ENCODE results near the gene IFT74. TPM values are rescaled to one million over a fixed set of nuclear protein-coding genes. Genes with fewer than 3 reads are reported as not detected.

Gene IFT74
- total RNA-seq, 1 experiment from 2014 or later = 28.7 TPM

DNA sequence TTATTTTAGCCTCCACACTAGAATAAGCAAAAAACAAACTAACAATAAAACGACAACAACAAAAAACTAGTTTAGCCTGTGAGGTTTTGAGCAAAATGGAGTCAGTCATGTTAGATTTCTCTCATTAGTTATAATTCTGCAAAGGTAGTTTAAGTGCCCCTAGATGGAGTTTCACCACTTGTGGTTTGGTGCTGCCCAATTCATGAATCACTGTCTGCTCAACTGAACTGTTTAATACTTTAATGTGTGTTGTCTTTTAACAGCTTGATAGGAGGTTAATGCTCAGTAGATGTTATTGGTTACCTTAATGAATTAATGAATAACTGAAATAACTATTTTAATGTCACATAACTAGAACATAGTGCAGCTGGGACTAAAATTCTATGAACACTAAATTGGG is 5.7 kb upstream of the IFT74 start:
- POLR2A ChIA-PET = interaction anchor here (0.6 to 0.8 kb wide), 3 partner anchors 14 to 232 kb away, joined by 3 read pairs; no protein-coding TSS in a partner anchor
- TF ChIP-seq, protein P1, sequence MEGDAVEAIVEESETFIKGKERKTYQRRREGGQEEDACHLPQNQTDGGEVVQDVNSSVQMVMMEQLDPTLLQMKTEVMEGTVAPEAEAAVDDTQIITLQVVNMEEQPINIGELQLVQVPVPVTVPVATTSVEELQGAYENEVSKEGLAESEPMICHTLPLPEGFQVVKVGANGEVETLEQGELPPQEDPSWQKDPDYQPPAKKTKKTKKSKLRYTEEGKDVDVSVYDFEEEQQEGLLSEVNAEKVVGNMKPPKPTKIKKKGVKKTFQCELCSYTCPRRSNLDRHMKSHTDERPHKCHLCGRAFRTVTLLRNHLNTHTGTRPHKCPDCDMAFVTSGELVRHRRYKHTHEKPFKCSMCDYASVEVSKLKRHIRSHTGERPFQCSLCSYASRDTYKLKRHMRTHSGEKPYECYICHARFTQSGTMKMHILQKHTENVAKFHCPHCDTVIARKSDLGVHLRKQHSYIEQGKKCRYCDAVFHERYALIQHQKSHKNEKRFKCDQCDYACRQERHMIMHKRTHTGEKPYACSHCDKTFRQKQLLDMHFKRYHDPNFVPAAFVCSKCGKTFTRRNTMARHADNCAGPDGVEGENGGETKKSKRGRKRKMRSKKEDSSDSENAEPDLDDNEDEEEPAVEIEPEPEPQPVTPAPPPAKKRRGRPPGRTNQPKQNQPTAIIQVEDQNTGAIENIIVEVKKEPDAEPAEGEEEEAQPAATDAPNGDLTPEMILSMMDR (IDR thresholded peaks at IDR 0.05; ENCODE audit: unreplicated experiment) = no peak
- H3K36me3 Mint-ChIP-seq (ENCODE audit: insufficient read depth, unreplicated experiment) = peaks cover 6% of the 10 kb centered on the region
- H3K9me3 Mint-ChIP-seq (ENCODE audit: unreplicated experiment) = no peaks in the 10 kb centered on the region
- CTCF ChIA-PET = interaction anchor here (0.6 kb wide), 1 partner anchor 9 kb away, joined by 3 read pairs; no protein-coding TSS in a partner anchor
- no peak for DNase-seq (ENCODE audit: unreplicated experiment)
- no peak overlapping the region for H3K4me3 Mint-ChIP-seq (ENCODE audit: unreplicated experiment)
- no TSS peak for BruUV-seq (replicated peaks)
- peaks cover 30% of the 10 kb centered on the region for H3K4me1 Mint-ChIP-seq (ENCODE audit: insufficient read depth, unreplicated experiment)
- no peaks in the 10 kb centered on the region for H3K27me3 Mint-ChIP-seq (ENCODE audit: insufficient read depth, unreplicated experiment)
- intact Hi-C loops (cut with micrococcal nuclease) = no loop called here
- H3K27ac Mint-ChIP-seq (ENCODE audit: low read depth, unreplicated experiment) = no peak overlapping the region

DNA sequence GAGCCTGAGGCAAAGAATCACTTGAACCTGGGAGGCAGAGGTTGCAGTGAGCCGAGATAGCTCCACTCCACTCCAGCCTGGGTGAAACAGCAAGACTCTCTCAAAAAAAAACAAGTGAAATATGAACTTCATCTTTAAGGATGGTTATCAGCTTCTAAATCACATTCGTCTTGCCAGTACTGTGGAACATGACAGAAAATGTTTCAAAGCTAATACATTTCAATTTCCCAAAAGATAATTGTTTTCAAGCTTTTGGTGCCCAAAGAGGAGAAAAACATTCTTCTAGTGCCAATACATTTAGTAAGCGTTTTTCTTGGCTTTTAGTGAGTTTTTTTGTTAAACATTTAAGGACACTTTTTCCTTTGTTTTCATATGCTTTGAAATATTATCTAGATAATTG is 4.4 kb upstream of the IFT74 start:
- no peaks in the 10 kb centered on the region for H3K27me3 Mint-ChIP-seq (ENCODE audit: insufficient read depth, unreplicated experiment)
- intact Hi-C loops (cut with micrococcal nuclease) = no loop called here
- peaks cover 6% of the 10 kb centered on the region for H3K36me3 Mint-ChIP-seq (ENCODE audit: insufficient read depth, unreplicated experiment)
- TF ChIP-seq, protein P1 (IDR thresholded peaks at IDR 0.05; ENCODE audit: unreplicated experiment) = no peak
- H3K4me3 Mint-ChIP-seq (ENCODE audit: unreplicated experiment) = no peak overlapping the region
- no peak overlapping the region for H3K27ac Mint-ChIP-seq (ENCODE audit: low read depth, unreplicated experiment)
- DNase-seq (ENCODE audit: unreplicated experiment) = no peak
- no peaks in the 10 kb centered on the region for H3K9me3 Mint-ChIP-seq (ENCODE audit: unreplicated experiment)
- peaks cover 25% of the 10 kb centered on the region for H3K4me1 Mint-ChIP-seq (ENCODE audit: insufficient read depth, unreplicated experiment)
- POLR2A ChIA-PET = interaction anchor here (0.6 to 1.4 kb wide), 2 partner anchors 60 to 110 kb away, joined by 3 read pairs; no protein-coding TSS in a partner anchor
- CTCF ChIA-PET = interaction anchor here (0.6 kb wide), 1 partner anchor 762 kb away, joined by 5 read pairs; no protein-coding TSS in a partner anchor
- BruUV-seq (replicated peaks) = no TSS peak

DNA sequence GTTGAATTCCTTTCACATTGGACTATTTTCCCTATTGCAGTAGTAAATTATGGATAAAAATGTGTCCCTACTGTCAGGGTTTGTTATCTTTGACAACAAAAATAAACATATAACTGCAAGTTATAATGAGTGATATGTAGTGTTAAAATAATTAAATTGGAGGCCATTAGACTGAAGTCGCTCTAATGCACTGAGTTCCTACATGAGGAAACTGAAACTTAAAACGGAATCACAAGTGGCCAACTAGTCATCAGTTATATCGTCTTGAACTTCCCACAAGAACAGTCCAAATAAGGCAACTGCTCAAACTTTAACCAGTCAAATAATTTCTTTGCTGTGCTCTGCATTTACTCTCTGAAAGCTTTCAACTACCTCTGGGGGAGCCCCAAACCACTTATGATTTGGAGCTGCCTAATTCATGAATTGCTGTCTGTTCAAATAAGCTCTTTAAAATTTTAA is 2.1 kb upstream of the IFT74 start:
- BruUV-seq (replicated peaks) = no TSS peak
- H3K27ac Mint-ChIP-seq (ENCODE audit: low read depth, unreplicated experiment) = no peak overlapping the region
- TF ChIP-seq, protein P1 (IDR thresholded peaks at IDR 0.05; ENCODE audit: unreplicated experiment) = no peak
- peaks cover 7% of the 10 kb centered on the region for H3K36me3 Mint-ChIP-seq (ENCODE audit: insufficient read depth, unreplicated experiment)
- DNase-seq (ENCODE audit: unreplicated experiment) = no peak
- POLR2A ChIA-PET = interaction anchor here (1.3 to 4.0 kb wide), 2 partner anchors 8 to 68 kb away, joined by 3 to 27 read pairs; no protein-coding TSS in a partner anchor
- intact Hi-C loops (cut with micrococcal nuclease) = no loop called here
- H3K4me1 Mint-ChIP-seq (ENCODE audit: insufficient read depth, unreplicated experiment) = peaks cover 21% of the 10 kb centered on the region
- CTCF ChIA-PET = interaction anchor here (0.8 to 2.6 kb wide), 2 partner anchors 9 to 22 kb away, joined by 3 to 9 read pairs; no protein-coding TSS in a partner anchor
- no peak overlapping the region for H3K4me3 Mint-ChIP-seq (ENCODE audit: unreplicated experiment)
- H3K9me3 Mint-ChIP-seq (ENCODE audit: unreplicated experiment) = no peaks in the 10 kb centered on the region
- no peaks in the 10 kb centered on the region for H3K27me3 Mint-ChIP-seq (ENCODE audit: insufficient read depth, unreplicated experiment)

- H3K36me3 Mint-ChIP-seq (ENCODE audit: insufficient read depth, unreplicated experiment) = peaks cover 6% of the 10 kb centered on the region
- intact Hi-C loops (cut with micrococcal nuclease) = no loop called here
- H3K4me3 Mint-ChIP-seq (ENCODE audit: unreplicated experiment) = peak overlapping the region; percentile 90
- no peaks in the 10 kb centered on the region for H3K27me3 Mint-ChIP-seq (ENCODE audit: insufficient read depth, unreplicated experiment)
- peaks cover 14% of the 10 kb centered on the region for H3K4me1 Mint-ChIP-seq (ENCODE audit: insufficient read depth, unreplicated experiment)
- POLR2A ChIA-PET = interaction anchor here (0.6 to 4.0 kb wide), 24 partner anchors 8 to 1220 kb away, joined by 3 to 79 read pairs (median 6); partner anchors contain the start of genes CAAP1 and PLAA
- no TSS peak for BruUV-seq (replicated peaks)
- H3K27ac Mint-ChIP-seq (ENCODE audit: low read depth, unreplicated experiment) = peak overlapping the region; percentile 100
- TF ChIP-seq, protein P1 (IDR thresholded peaks at IDR 0.05; ENCODE audit: unreplicated experiment) = no peak
- H3K9me3 Mint-ChIP-seq (ENCODE audit: unreplicated experiment) = no peaks in the 10 kb centered on the region
- CTCF ChIA-PET = interaction anchor here (0.6 to 2.6 kb wide), 5 partner anchors 15 to 537 kb away, joined by 3 to 9 read pairs (median 3); no protein-coding TSS in a partner anchor
- no peak for DNase-seq (ENCODE audit: unreplicated experiment)
Measured at GRCh38 chr9:26955222-26955903, 849 bp upstream of the IFT74 start.

All from MCF 10A (cell line).